SK-N-SH treated with all-trans-retinoic acid at 6 μM for 48 hours (cell line): Measurements from ENCODE around the gene LONRF2.

Experiments
- ATAC-seq: fragments of 200-7000 bp; cut with Tn5 transposase; 3 replicates; pipeline ENCODE4 v1.9.1; 2020; ENCODE audit warnings: mild to moderate bottlenecking, moderate library complexity
- BACH2 ChIP-seq: fragments of 250-450 bp; sonication (Bioruptor Pico); IDR thresholded peaks from 2 replicates; pipeline ENCODE4 v1.9.0; 2021; ENCODE audit warnings: mild to moderate bottlenecking, borderline replicate concordance
- CSRNP3 ChIP-seq: fragments of 250-450 bp; sonication (Bioruptor Pico); IDR thresholded peaks from 2 replicates; pipeline ENCODE4 v1.5.1; 2021; ENCODE audit warnings: mild to moderate bottlenecking, moderate library complexity
- ESRRG ChIP-seq: fragments of 250-450 bp; sonication (Bioruptor Pico); IDR thresholded peaks from 2 replicates; pipeline ENCODE4 v1.6.1; 2021; ENCODE audit warnings: mild to moderate bottlenecking
- GLIS3 ChIP-seq: fragments of 250-450 bp; sonication (Bioruptor Pico); IDR thresholded peaks from 2 replicates; pipeline ENCODE4 v1.5.0; 2020; ENCODE audit warnings: mild to moderate bottlenecking, moderate library complexity
- ISL1 ChIP-seq: fragments of 250-450 bp; sonication (Bioruptor Pico); IDR thresholded peaks from 2 replicates; pipeline ENCODE4 v2.1.2; 2022; ENCODE audit warnings: mild to moderate bottlenecking, moderate library complexity
- OSR1 ChIP-seq: fragments of 250-450 bp; sonication (Bioruptor Pico); IDR thresholded peaks from 2 replicates; pipeline ENCODE4 v1.8.0; 2022; ENCODE audit warnings: moderate library complexity, mild to moderate bottlenecking, inconsistent platforms
- PPARA ChIP-seq: fragments of 250-450 bp; sonication (Bioruptor Pico); IDR thresholded peaks from 2 replicates; pipeline ENCODE4 v1.5.0; 2020; ENCODE audit warnings: mild to moderate bottlenecking, borderline replicate concordance
- RARB ChIP-seq: fragments of 250-450 bp; sonication (Bioruptor Pico); IDR thresholded peaks from 2 replicates; pipeline ENCODE4 v1.8.0; 2021; ENCODE audit warnings: mild to moderate bottlenecking, moderate library complexity
- TCF4 ChIP-seq: fragments of 250-450 bp; sonication (Bioruptor Pico); IDR thresholded peaks from 2 replicates; pipeline ENCODE4 v1.8.0; 2021; ENCODE audit warnings: mild to moderate bottlenecking, moderate library complexity, borderline replicate concordance
- TOX ChIP-seq: fragments of 250-450 bp; sonication (Bioruptor Pico); IDR thresholded peaks from 2 replicates; pipeline ENCODE4 v1.8.0; 2021; ENCODE audit warnings: mild to moderate bottlenecking, moderate library complexity, borderline replicate concordance
- ZC3H10 ChIP-seq: fragments of 250-450 bp; sonication (Bioruptor Pico); IDR thresholded peaks from 2 replicates; pipeline ENCODE4 v1.5.1; 2021; ENCODE audit warnings: mild to moderate bottlenecking, moderate library complexity
- ZFP30 ChIP-seq: fragments of 450-650 bp; formaldehyde crosslinking; IDR thresholded peaks from 2 replicates; pipeline ENCODE4 v1.5.0; 2022; ENCODE audit warnings: mild to moderate bottlenecking, moderate library complexity
- ZNF565 ChIP-seq: fragments of 450-650 bp; formaldehyde crosslinking; conservative IDR thresholded peaks from 2 replicates; pipeline ENCODE4 v1.5.0; 2020; ENCODE audit warnings: low read depth, mild to moderate bottlenecking, moderate library complexity
- ZNF70 ChIP-seq: fragments of 450-650 bp; formaldehyde crosslinking; IDR thresholded peaks from 2 replicates; pipeline ENCODE4 v1.5.0; 2020; ENCODE audit warnings: mild to moderate bottlenecking, moderate library complexity
- ZNF8 ChIP-seq: fragments of 450-650 bp; formaldehyde crosslinking; IDR thresholded peaks from 2 replicates; pipeline ENCODE4 v1.5.0; 2020; ENCODE audit warnings: mild to moderate bottlenecking, moderate library complexity
- TF ChIP-seq, protein P1 (sequence below): fragments of 250-450 bp; sonication (Bioruptor Pico); IDR thresholded peaks from 2 replicates; pipeline ENCODE4 v1.5.1; 2020; ENCODE audit warnings: low read depth, mild to moderate bottlenecking, moderate library complexity
- TF ChIP-seq, protein P2 (sequence below): fragments of 250-450 bp; sonication (Bioruptor Pico); IDR thresholded peaks from 2 replicates; pipeline ENCODE4 v1.8.0; 2020; ENCODE audit warnings: mild to moderate bottlenecking, moderate library complexity, borderline replicate concordance
- TF ChIP-seq, protein P3 (sequence below): fragments of 250-450 bp; sonication (Bioruptor Pico); IDR thresholded peaks from 2 replicates; pipeline ENCODE4 v1.5.0; 2020; ENCODE audit warnings: mild to moderate bottlenecking, moderate library complexity

Gene LONRF2

DNA sequence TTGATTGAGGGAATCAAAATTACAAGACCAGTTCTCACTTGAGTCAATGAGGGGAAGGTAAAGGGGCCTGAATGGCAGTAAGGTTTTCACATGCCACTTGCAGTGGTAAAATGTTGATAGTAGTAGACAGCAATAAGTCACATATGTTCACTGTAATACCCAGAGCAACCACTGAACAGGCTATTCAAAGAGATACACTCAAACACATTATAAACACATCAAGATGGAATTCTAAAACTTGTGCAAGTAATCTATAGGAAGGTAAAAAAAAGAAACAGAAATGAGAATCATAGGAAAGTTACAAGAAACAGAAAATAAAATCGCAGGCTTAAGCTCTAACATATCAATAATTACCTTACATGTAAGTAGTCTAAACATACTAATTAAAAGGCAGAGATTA lies 93.3 kb downstream of the LONRF2 start:
- peak; percentile 48; the same call in 1 of the 3 replicates for ATAC-seq
- TF ChIP-seq PPARA (CRISPR knock-in tag) = no peak
- TF ChIP-seq ZFP30 (CRISPR knock-in tag) = no peak
- TF ChIP-seq, protein P1, sequence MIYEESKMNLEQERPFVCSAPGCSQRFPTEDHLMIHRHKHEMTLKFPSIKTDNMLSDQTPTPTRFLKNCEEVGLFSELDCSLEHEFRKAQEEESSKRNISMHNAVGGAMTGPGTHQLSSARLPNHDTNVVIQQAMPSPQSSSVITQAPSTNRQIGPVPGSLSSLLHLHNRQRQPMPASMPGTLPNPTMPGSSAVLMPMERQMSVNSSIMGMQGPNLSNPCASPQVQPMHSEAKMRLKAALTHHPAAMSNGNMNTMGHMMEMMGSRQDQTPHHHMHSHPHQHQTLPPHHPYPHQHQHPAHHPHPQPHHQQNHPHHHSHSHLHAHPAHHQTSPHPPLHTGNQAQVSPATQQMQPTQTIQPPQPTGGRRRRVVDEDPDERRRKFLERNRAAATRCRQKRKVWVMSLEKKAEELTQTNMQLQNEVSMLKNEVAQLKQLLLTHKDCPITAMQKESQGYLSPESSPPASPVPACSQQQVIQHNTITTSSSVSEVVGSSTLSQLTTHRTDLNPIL (CRISPR knock-in tag) = no peak
- no peak for TF ChIP-seq GLIS3 (CRISPR knock-in tag)
- no peak for TF ChIP-seq RARB (CRISPR knock-in tag)
- TF ChIP-seq ZNF8 (CRISPR knock-in tag) = no peak
- no peak for TF ChIP-seq TOX (CRISPR knock-in tag)
- no peak for TF ChIP-seq ZNF70
- no peak for TF ChIP-seq ESRRG (CRISPR knock-in tag)
- TF ChIP-seq, protein P2, sequence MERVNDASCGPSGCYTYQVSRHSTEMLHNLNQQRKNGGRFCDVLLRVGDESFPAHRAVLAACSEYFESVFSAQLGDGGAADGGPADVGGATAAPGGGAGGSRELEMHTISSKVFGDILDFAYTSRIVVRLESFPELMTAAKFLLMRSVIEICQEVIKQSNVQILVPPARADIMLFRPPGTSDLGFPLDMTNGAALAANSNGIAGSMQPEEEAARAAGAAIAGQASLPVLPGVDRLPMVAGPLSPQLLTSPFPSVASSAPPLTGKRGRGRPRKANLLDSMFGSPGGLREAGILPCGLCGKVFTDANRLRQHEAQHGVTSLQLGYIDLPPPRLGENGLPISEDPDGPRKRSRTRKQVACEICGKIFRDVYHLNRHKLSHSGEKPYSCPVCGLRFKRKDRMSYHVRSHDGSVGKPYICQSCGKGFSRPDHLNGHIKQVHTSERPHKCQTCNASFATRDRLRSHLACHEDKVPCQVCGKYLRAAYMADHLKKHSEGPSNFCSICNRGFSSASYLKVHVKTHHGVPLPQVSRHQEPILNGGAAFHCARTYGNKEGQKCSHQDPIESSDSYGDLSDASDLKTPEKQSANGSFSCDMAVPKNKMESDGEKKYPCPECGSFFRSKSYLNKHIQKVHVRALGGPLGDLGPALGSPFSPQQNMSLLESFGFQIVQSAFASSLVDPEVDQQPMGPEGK (CRISPR knock-in tag) = no peak
- no peak for TF ChIP-seq OSR1 (CRISPR knock-in tag)
- no peak for TF ChIP-seq TCF4 (CRISPR knock-in tag)
- TF ChIP-seq, protein P3, sequence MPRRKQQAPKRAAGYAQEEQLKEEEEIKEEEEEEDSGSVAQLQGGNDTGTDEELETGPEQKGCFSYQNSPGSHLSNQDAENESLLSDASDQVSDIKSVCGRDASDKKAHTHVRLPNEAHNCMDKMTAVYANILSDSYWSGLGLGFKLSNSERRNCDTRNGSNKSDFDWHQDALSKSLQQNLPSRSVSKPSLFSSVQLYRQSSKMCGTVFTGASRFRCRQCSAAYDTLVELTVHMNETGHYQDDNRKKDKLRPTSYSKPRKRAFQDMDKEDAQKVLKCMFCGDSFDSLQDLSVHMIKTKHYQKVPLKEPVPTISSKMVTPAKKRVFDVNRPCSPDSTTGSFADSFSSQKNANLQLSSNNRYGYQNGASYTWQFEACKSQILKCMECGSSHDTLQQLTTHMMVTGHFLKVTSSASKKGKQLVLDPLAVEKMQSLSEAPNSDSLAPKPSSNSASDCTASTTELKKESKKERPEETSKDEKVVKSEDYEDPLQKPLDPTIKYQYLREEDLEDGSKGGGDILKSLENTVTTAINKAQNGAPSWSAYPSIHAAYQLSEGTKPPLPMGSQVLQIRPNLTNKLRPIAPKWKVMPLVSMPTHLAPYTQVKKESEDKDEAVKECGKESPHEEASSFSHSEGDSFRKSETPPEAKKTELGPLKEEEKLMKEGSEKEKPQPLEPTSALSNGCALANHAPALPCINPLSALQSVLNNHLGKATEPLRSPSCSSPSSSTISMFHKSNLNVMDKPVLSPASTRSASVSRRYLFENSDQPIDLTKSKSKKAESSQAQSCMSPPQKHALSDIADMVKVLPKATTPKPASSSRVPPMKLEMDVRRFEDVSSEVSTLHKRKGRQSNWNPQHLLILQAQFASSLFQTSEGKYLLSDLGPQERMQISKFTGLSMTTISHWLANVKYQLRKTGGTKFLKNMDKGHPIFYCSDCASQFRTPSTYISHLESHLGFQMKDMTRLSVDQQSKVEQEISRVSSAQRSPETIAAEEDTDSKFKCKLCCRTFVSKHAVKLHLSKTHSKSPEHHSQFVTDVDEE (CRISPR knock-in tag) = no peak
- TF ChIP-seq, all 23 proteins: peak for 0

DNA sequence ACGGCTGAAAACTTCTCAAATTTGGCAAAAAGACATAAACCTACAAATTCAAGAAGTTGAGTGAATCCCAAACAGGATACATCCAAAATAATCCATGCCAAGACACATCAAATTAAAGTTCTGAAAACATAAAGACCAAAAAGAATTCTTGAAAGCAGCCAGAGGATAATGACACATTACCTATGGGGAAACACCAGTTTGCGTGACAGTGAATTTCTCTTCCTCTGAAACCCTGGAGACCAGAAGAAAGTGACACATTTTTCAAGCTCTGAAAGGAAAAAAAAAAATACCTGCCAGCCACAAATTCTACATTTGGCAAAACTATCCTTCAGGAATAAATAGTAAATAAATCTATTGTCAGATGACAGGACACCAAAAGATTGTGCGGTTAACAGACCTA lies 93.9 kb downstream of the LONRF2 start:
- no peak for ATAC-seq
- TF ChIP-seq BACH2 (CRISPR knock-in tag) (no peak), ZNF565 (CRISPR knock-in tag) (no peak)

DNA sequence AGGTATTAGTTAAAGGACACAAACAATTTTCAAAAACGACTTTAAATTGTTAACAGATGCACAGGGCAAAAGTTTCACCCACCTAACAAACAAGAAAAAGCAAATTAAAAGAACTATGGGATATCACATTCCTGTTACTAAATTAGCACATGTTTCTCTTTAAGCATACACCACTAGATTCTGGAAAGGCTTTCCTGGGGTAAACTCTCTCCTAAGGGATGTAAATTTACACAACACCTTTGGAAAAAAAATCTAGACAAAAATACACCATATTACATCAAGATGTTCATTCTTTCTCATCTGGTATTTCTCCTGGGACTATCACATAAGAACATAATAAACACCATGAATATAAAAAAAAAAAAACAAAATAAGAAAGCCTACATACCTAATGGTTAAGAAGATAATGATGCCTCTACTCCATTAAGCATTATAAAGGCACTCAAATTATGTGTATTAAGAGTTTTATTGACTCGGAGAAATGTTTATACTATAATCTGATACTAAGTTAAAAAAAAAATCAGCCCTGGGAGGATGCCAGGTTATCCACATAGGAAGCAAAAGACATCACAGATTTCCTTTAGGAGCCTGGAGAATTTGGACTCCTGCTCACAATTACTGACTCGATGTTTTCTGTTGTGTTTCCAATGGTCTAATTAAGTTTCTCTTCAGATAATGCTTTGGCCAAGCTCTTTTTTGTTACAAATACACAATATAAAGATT lies 97.2 kb downstream of the LONRF2 start:
- no peak for TF ChIP-seq ZC3H10 (CRISPR knock-in tag)
- TF ChIP-seq ISL1 = no peak
- TF ChIP-seq CSRNP3 (CRISPR knock-in tag) = no peak
- no peak for TF ChIP-seq TOX (CRISPR knock-in tag)
- TF ChIP-seq, all 23 proteins: peak for 0

GRCh38 chr2:100223502-100223901 lies 98.8 kb downstream of the LONRF2 start:
- no peak for ATAC-seq
- TF ChIP-seq, protein P1 (CRISPR knock-in tag) = no peak
- TF ChIP-seq, protein P3 (CRISPR knock-in tag) = no peak

More for the DNA sequence above, 97.2 kb downstream of the LONRF2 start:
- ATAC-seq = no peak
